Measurements from ENCODE around the gene AGMO. TPM values are rescaled to one million over a fixed set of nuclear protein-coding genes. Genes with fewer than 3 reads are reported as not detected.

Gene AGMO
- total RNA-seq, 2 experiments from 2014 or later = not detected

DNA sequence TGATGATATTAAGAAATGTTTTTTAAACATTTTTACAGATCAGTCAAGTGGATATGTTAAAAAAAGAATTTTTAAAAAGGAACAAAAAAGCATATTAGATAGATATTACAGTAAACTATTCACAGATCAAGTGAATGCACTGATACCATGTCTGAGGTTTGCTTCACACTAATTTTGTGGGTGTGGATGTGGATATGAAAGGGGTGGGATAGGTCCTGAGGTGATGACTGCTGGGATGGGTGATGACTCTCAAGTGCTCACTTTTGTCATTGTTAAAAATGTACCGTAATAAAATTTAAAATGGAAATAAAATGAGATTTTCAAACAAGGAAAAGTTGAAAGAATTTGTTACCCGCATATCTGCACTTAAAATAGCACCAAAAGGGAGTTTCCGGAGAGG, 54.1 kb downstream of the AGMO start:
- DNase-seq (no peak), ATAC-seq (no peak)
- Mint-ChIP-seq H3K9me3 (peaks cover 2% of the 10 kb centered on the region), H3K27me3 (no peaks in the 10 kb centered on the region), H3K36me3 (ENCODE audit: low read depth) (no peaks in the 10 kb centered on the region), H3K27ac (no peak overlapping the region), H3K4me3 (no peak overlapping the region), H3K4me1 (ENCODE audit: low read depth) (no peaks in the 10 kb centered on the region)
- POLR2A ChIA-PET = no interaction called here
- CTCF ChIA-PET = no interaction called here
- intact Hi-C loops (cut with micrococcal nuclease) = no loop called here
- TF ChIP-seq, protein P1, sequence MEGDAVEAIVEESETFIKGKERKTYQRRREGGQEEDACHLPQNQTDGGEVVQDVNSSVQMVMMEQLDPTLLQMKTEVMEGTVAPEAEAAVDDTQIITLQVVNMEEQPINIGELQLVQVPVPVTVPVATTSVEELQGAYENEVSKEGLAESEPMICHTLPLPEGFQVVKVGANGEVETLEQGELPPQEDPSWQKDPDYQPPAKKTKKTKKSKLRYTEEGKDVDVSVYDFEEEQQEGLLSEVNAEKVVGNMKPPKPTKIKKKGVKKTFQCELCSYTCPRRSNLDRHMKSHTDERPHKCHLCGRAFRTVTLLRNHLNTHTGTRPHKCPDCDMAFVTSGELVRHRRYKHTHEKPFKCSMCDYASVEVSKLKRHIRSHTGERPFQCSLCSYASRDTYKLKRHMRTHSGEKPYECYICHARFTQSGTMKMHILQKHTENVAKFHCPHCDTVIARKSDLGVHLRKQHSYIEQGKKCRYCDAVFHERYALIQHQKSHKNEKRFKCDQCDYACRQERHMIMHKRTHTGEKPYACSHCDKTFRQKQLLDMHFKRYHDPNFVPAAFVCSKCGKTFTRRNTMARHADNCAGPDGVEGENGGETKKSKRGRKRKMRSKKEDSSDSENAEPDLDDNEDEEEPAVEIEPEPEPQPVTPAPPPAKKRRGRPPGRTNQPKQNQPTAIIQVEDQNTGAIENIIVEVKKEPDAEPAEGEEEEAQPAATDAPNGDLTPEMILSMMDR (IDR thresholded peaks at IDR 0.05) = no peak

DNA sequence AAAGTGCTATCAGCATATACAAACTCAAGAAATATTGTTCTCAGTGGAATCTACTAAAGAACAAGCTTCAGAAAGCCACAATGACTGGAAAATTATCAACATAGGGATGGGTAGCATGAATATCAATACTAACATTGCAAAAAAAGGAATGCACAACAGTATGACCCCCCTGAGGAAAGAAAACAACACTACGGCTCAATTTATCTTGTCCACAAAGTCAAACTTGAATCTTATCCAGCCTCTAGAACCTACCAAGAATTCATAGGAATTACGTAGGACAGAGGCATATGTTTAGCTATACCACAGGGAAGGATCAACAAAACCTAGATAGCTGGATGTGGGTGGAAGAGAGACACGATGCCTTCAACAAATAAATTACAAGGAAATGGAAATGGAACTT, 54.6 kb downstream of the AGMO start:
- intact Hi-C loops (cut with micrococcal nuclease) = no loop called here
- no peaks in the 10 kb centered on the region for H3K4me1 Mint-ChIP-seq (ENCODE audit: low read depth)
- ChIA-PET POLR2A (no interaction called here), CTCF (no interaction called here)
- DNase-seq (no peak), ATAC-seq (no peak)
- TF ChIP-seq, protein P1 (IDR thresholded peaks at IDR 0.05) = no peak
- peaks cover 2% of the 10 kb centered on the region for H3K9me3 Mint-ChIP-seq
- H3K27ac Mint-ChIP-seq = no peak overlapping the region
- H3K27me3 Mint-ChIP-seq = no peaks in the 10 kb centered on the region
- no peak overlapping the region for H3K4me3 Mint-ChIP-seq
- H3K36me3 Mint-ChIP-seq (ENCODE audit: low read depth) = no peaks in the 10 kb centered on the region

DNA sequence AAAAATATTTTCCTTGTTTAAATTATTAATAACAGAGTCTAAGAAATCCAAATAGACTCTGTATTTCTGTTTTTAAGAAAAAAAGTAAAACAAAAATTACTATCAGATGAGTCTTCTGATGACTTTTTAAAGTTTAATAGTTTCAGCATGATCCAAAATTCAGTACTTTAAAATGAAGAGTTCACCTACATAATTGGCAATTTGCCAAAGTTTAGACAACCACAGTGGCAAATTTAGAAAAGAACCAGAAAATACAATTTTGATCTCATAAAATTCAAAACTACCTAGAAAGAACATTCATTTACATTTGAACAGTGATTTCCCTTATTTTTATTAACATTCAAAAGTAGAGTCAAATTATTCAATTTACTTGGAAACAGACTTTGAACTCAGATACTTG, 56.1 kb downstream of the AGMO start:
- CTCF ChIA-PET = no interaction called here
- H3K4me3 Mint-ChIP-seq = no peak overlapping the region
- ATAC-seq (no peak), DNase-seq (no peak)
- H3K36me3 Mint-ChIP-seq (ENCODE audit: low read depth) = no peaks in the 10 kb centered on the region
- peaks cover 2% of the 10 kb centered on the region for H3K9me3 Mint-ChIP-seq
- H3K4me1 Mint-ChIP-seq (ENCODE audit: low read depth) = no peaks in the 10 kb centered on the region
- no peaks in the 10 kb centered on the region for H3K27me3 Mint-ChIP-seq
- POLR2A ChIA-PET = no interaction called here
- H3K27ac Mint-ChIP-seq = no peak overlapping the region
- intact Hi-C loops (cut with micrococcal nuclease) = no loop called here
- TF ChIP-seq, protein P1 (IDR thresholded peaks at IDR 0.05) = no peak

DNA sequence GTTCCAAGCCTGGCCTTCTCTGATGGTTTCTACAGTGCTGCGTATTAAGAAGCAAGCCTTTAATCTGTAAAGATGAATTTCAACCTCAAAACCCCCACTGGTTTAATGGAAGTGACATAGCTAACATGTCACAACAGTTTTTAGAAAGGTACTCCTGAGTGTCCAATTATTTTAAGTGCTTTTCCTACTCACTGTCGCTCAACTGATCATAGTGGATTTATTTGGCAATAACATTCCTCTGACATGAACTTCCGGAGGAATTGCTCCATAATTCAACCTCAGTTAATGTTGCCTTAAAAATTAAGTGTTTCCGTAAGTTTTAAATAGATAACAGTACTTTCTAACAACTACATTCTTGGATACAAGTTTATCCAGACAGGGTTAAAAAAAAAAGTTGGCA, 57.5 kb downstream of the AGMO start:
- ChIA-PET CTCF (no interaction called here), POLR2A (no interaction called here)
- H3K27me3 Mint-ChIP-seq = no peaks in the 10 kb centered on the region
- H3K4me3 Mint-ChIP-seq = no peak overlapping the region
- no peak overlapping the region for H3K27ac Mint-ChIP-seq
- H3K4me1 Mint-ChIP-seq (ENCODE audit: low read depth) = no peaks in the 10 kb centered on the region
- intact Hi-C loops (cut with micrococcal nuclease) = no loop called here
- no peak for DNase-seq
- peaks cover 2% of the 10 kb centered on the region for H3K9me3 Mint-ChIP-seq
- H3K36me3 Mint-ChIP-seq (ENCODE audit: low read depth) = no peaks in the 10 kb centered on the region
- TF ChIP-seq, protein P1 (IDR thresholded peaks at IDR 0.05) = no peak
- ATAC-seq = no peak

DNA sequence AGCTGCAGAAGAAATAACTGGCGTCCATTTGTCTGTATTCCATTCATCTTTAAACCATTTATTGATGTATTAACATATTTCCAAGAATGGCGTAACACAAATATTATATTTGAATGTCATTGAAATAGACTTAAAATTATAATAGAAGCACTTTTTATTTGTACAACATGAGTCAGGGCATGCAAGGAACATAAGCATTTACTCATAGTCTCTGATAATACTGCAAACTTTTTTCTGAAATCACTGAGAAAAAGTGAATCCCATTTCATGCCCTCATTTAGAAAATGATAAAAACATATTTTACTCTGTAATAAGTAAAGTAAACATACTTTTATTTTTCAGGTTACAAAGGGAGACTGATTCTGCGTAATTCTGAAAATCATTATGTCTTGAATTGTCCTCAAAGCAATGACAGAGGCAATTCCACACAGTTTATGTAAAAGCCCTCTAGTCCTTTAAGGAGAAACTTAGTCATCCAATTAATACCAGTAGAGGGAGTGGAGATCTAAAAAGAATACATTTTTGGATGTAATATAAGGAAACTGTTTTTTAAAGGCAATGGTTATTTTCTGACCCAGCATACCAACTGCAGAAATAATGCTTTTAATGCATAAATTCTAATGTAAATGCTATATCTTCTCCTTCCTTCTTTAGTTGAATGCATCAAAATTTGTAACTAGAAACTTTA, 58.1 kb downstream of the AGMO start:
- peaks cover 2% of the 10 kb centered on the region for H3K9me3 Mint-ChIP-seq
- no peaks in the 10 kb centered on the region for H3K4me1 Mint-ChIP-seq (ENCODE audit: low read depth)
- no peaks in the 10 kb centered on the region for H3K27me3 Mint-ChIP-seq
- H3K4me3 Mint-ChIP-seq = no peak overlapping the region
- ChIA-PET POLR2A (no interaction called here), CTCF (no interaction called here)
- intact Hi-C loops (cut with micrococcal nuclease) = no loop called here
- ATAC-seq (no peak), DNase-seq (no peak)
- H3K36me3 Mint-ChIP-seq (ENCODE audit: low read depth) = no peaks in the 10 kb centered on the region
- TF ChIP-seq, protein P1 (IDR thresholded peaks at IDR 0.05) = no peak
- H3K27ac Mint-ChIP-seq = no peak overlapping the region
